ENCODE results near the gene UACA.

The UACA gene

GRCh38 chr15:70699890-70700289 is 63.5 kb downstream of the UACA start:
- no peak for TF ChIP-seq CTCF (IDR thresholded peaks at IDR 0.05)

- TF ChIP-seq CTCF (IDR thresholded peaks at IDR 0.05): no peak
Observed at GRCh38 chr15:70698836-70699390, 64.4 kb downstream of the UACA start.

- TF ChIP-seq CTCF (IDR thresholded peaks at IDR 0.05): no peak
Observed at GRCh38 chr15:70698426-70698825, 64.9 kb downstream of the UACA start.

- no peak for TF ChIP-seq CTCF (IDR thresholded peaks at IDR 0.05)
Observed at GRCh38 chr15:70690491-70691276, 72.7 kb downstream of the UACA start.

GRCh38 chr15:70690021-70690420 is 73.3 kb downstream of the UACA start:
- TF ChIP-seq CTCF (IDR thresholded peaks at IDR 0.05): no peak

GRCh38 chr15:70687482-70687881 is 75.9 kb downstream of the UACA start:
- TF ChIP-seq CTCF (IDR thresholded peaks at IDR 0.05): no peak

GRCh38 chr15:70680817-70681216 is 82.5 kb downstream of the UACA start:
- no peak for TF ChIP-seq CTCF (IDR thresholded peaks at IDR 0.05)
